Lower leg skin (tissue), 4 donors: ENCODE measurements around the gene IL1RL1. TPM values are rescaled to one million over a fixed set of nuclear protein-coding genes. Genes with fewer than 3 reads are reported as not detected.

Experiments used
- DNase-seq, 2 donors: peaks; one replicate each; pipeline ENCODE4 v3.0.0-alpha.2; 2019; ENCODE audit warnings: low spot score in 2 of 2
- H3K4me3 ChIP-seq: fragments of 200-600 bp; sonication (generic); 2 replicates; pipeline ENCODE4 v1.5.1; 2017; ENCODE audit warnings: mild to moderate bottlenecking, low read depth; ENCODE audit not compliant: poor library complexity, severe bottlenecking
- CTCF ChIP-seq, 3 donors: fragments of 450-650 bp; IDR thresholded peaks; one replicate each; pipeline ENCODE4 v1.5.1; 2016; ENCODE audit warnings: antibody characterized with exemption in 3 of 3, mild to moderate bottlenecking in 3 of 3, moderate library complexity in 2 of 3
- POLR2A ChIP-seq, 2 donors: fragments of 450-650 bp; IDR thresholded peaks; one replicate each; pipeline ENCODE4 v1.6.1; 2016 to 2017; ENCODE audit warnings: antibody characterized with exemption in 2 of 2, mild to moderate bottlenecking in 1 of 2, moderate library complexity in 1 of 2
- intact Hi-C: fragments of 100-400 bp; cut with DNase I; formaldehyde crosslinking; loops from one replicate; pipeline ENCODE4 v1.15.0; 2023; ENCODE audit warnings: low total_unique reads
- total RNA-seq, 4 donors: library from RNA; depleted of rRNA; stranded (reverse); fragments of >200 nt; gene quantifications; one replicate each; pipeline ENCODE4 v1.1.0, GENCODE V29; 2016

Gene IL1RL1
- total RNA-seq, 4 donors from 2014 or later = 0.88 to 5.8 (median 1.9) TPM

DNA sequence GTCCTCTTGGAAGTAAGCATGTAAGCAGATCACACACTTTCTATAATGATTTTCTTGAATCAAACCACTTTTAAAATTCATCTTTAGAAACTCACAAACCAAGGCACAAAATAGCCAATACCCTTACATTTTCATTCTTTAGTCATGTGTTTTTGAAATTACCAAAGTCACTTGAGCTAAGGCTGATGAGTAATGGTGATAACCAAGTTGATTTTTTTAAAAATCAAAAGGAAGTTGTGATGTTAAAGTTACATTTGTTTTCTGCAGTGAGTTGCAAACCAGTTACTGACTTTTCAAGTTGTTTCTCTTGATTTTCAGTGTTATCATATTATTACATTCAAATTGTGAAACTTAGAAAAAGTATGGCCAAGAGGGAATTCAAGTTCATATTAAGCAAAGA lies 90.1 kb downstream of the IL1RL1 start:
- no peak for DNase-seq
- intact Hi-C loops = no loop called here
- no peak overlapping the region for H3K4me3 ChIP-seq
- TF ChIP-seq POLR2A (IDR thresholded peaks at IDR 0.05) (no peak), CTCF (IDR thresholded peaks at IDR 0.05) (no peak)

Other genes with a start within 250 kb of the IL1RL1 start
- 10 to 100 TPM; 43.2 to 92.9 (median 53.0) TPM for gene IL1R1, start 168.8 kb upstream of the IL1RL1 start, total RNA-seq
- 10 to 100 TPM; 12.7 to 21.9 (median 18.5) TPM for gene IL1RL2, start 124.5 kb upstream of the IL1RL1 start, total RNA-seq
- gene IL18R1, start 44.2 kb downstream of the IL1RL1 start, total RNA-seq = 1 to 10 TPM; 1.6 to 3.6 (median 2.6) TPM
- gene IL18RAP, start 111.6 kb downstream of the IL1RL1 start, total RNA-seq = under 1 TPM in 3 of 4 donors, not detected in 1; 0.21 to 0.39 (median 0.23) TPM
- 1 to 10 TPM in 1 of 4 donors, under 1 TPM in 2, not detected in 1; 0.15 to 2.7 (median 0.74) TPM for gene SLC9A4, start 161.7 kb downstream of the IL1RL1 start, total RNA-seq